Measurements from ENCODE around the gene NDUFS4.
"Not testable (repeated sequence)": the region's sequence is repeated elsewhere in the genome, so short reads cannot be mapped to it uniquely, and the experiment has no call there.

Gene NDUFS4

GRCh38 chr5:53542926-53543325, 17.5 kb upstream of the NDUFS4 start:
- TF ChIP-seq CTCF (IDR thresholded peaks at IDR 0.05; ENCODE audit: low read depth, low read length, missing control alignments), result no peak
- H3K4me3 ChIP-seq (ENCODE audit: low read depth, low read length), result no peak overlapping the region
- DNase-seq (ENCODE audit: low read depth), result no peak

DNA sequence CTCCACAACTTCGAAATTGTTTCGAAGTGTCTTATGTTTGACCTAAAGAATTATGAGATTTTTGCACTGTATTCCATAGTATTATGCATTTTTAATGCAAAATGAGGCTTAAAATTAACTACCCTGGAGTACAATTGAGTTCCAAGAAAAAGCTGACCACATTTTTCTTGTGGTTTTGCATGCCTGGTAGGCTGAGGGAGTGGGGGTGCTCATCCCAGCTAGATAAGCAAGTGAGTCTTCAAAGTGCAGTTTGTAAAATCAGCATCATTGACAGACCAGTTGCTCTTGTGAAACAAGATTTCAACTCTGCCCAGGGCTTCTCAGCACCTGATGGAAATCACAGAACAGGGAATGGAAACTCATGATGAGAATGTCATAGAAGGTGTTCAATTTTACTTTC, 17.0 kb upstream of the NDUFS4 start:
- no peak for TF ChIP-seq CTCF (IDR thresholded peaks at IDR 0.05; ENCODE audit: low read depth, low read length, missing control alignments)
- H3K4me3 ChIP-seq (ENCODE audit: low read depth, low read length), result no peak overlapping the region
- no peak for DNase-seq (ENCODE audit: low read depth)

- TF ChIP-seq CTCF (IDR thresholded peaks at IDR 0.05; ENCODE audit: low read depth, low read length, missing control alignments), result no peak
- DNase-seq (ENCODE audit: low read depth), result no peak
- H3K4me3 ChIP-seq (ENCODE audit: low read depth, low read length), result no peak overlapping the region
These were observed 14.7 kb upstream of the NDUFS4 start for GRCh38 chr5:53545744-53546143.

GRCh38 chr5:53547226-53547625, 13.2 kb upstream of the NDUFS4 start:
- no peak overlapping the region for H3K4me3 ChIP-seq (ENCODE audit: low read depth, low read length)
- TF ChIP-seq CTCF (IDR thresholded peaks at IDR 0.05; ENCODE audit: low read depth, low read length, missing control alignments), result no peak
- DNase-seq (ENCODE audit: low read depth), result no peak

GRCh38 chr5:53548501-53548900, 11.9 kb upstream of the NDUFS4 start:
- not testable (repeated sequence) for H3K4me3 ChIP-seq (ENCODE audit: low read depth, low read length); DNase-seq (ENCODE audit: low read depth)

GRCh38 chr5:53549792-53550191, 10.6 kb upstream of the NDUFS4 start:
- no peak overlapping the region for H3K4me3 ChIP-seq (ENCODE audit: low read depth, low read length)
- DNase-seq (ENCODE audit: low read depth), result no peak
- TF ChIP-seq CTCF (IDR thresholded peaks at IDR 0.05; ENCODE audit: low read depth, low read length, missing control alignments), result no peak

DNA sequence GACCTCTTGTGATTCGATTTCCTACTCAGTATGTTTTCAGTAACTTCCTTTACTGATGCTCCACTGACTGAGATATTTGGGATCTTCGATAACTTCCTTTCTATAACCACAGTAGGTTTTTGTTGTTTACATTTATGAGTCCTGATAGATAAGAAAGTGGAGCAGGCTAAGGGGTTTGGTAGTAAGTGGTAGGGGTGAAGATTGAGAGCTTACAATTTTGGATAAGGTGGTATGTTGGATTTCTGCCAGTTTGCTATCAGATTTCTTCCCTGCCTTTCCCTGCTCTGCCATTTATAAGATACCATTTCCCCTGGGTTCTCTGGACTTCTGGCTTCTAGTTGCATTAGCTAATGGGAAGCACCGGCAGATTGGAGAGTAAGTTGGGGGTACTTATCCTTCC, 7.9 kb upstream of the NDUFS4 start:
- TF ChIP-seq CTCF (IDR thresholded peaks at IDR 0.05; ENCODE audit: low read depth, low read length, missing control alignments), result no peak
- no peak for DNase-seq (ENCODE audit: low read depth)
- no peak overlapping the region for H3K4me3 ChIP-seq (ENCODE audit: low read depth, low read length)

- DNase-seq (ENCODE audit: low read depth), result no peak
- H3K4me3 ChIP-seq (ENCODE audit: low read depth, low read length), result no peak overlapping the region
- no peak for TF ChIP-seq CTCF (IDR thresholded peaks at IDR 0.05; ENCODE audit: low read depth, low read length, missing control alignments)
These were observed 6.0 kb upstream of the NDUFS4 start for GRCh38 chr5:53554444-53554843.

All from GM12864 (cell line).